NCI-H446 treated with DMSO at 0.1 percent for 48 hours (cell line): Measurements from ENCODE around the gene WNT7B.

Experiments
- DNase-seq: peaks from one replicate; lab custom pipeline; 2025; lab: John Stamatoyannopoulos, UW

The WNT7B gene

GRCh38 chr22:45953178-45953577, 23.8 kb downstream of the WNT7B start:
- no peak for DNase-seq

- no peak for DNase-seq
Measured at GRCh38 chr22:45952553-45952952, 24.4 kb downstream of the WNT7B start.

GRCh38 chr22:45952151-45952550, 24.8 kb downstream of the WNT7B start:
- no peak for DNase-seq

- no peak for DNase-seq
Measured at GRCh38 chr22:45949891-45950290, 27.1 kb downstream of the WNT7B start.

- DNase-seq, result no peak
Measured at GRCh38 chr22:45949258-45949870, 27.6 kb downstream of the WNT7B start.

GRCh38 chr22:45948081-45948648, 28.8 kb downstream of the WNT7B start:
- no peak for DNase-seq

GRCh38 chr22:45946805-45947600, 30.0 kb downstream of the WNT7B start:
- DNase-seq, result no peak

- no peak for DNase-seq
Measured at GRCh38 chr22:45945621-45946106, 31.3 kb downstream of the WNT7B start.

- no peak for DNase-seq
Measured at GRCh38 chr22:45942787-45943493, 34.0 kb downstream of the WNT7B start.

- DNase-seq, result no peak
Measured at GRCh38 chr22:45942344-45942743, 34.6 kb downstream of the WNT7B start.

GRCh38 chr22:45938913-45939312, 38.0 kb downstream of the WNT7B start:
- no peak for DNase-seq

GRCh38 chr22:45937960-45938359, 39.0 kb downstream of the WNT7B start:
- no peak for DNase-seq

GRCh38 chr22:45935573-45935972, 41.4 kb downstream of the WNT7B start:
- DNase-seq, result no peak

GRCh38 chr22:45934659-45935341, 42.2 kb downstream of the WNT7B start:
- DNase-seq, result no peak

GRCh38 chr22:45934168-45934564, 42.8 kb downstream of the WNT7B start:
- DNase-seq, result no peak

GRCh38 chr22:45933506-45934167, 43.3 kb downstream of the WNT7B start:
- no peak for DNase-seq

- DNase-seq, result no peak
Measured at GRCh38 chr22:45932071-45932470, 44.9 kb downstream of the WNT7B start.

GRCh38 chr22:45931042-45931441, 45.9 kb downstream of the WNT7B start:
- DNase-seq, result no peak

- no peak for DNase-seq
Measured at GRCh38 chr22:45930324-45930723, 46.6 kb downstream of the WNT7B start.

- DNase-seq, result no peak
Measured at GRCh38 chr22:45929649-45930048, 47.3 kb downstream of the WNT7B start.

GRCh38 chr22:45928726-45929368, 48.1 kb downstream of the WNT7B start:
- DNase-seq, result no peak
